SK-N-MC (cell line): Measurements from ENCODE around the gene CD1D.

Experiments used
- EZH2 ChIP-seq: fragments of 200-600 bp; sonication (generic); IDR thresholded peaks from one replicate; pipeline ENCODE4 v1.6.1; 2017; ENCODE audit warnings: antibody characterized with exemption
- FOXP2 ChIP-seq: optimal IDR thresholded peaks from 2 replicates; pipeline ENCODE3; 2011; ENCODE audit warnings: mild to moderate bottlenecking, moderate library complexity; ENCODE audit not compliant: insufficient read depth; ENCODE audit errors: extremely low read length, control extremely low read depth
- POLR2AphosphoS5 ChIP-seq: IDR thresholded peaks from 2 replicates; pipeline ENCODE4 v1.6.1; 2012; ENCODE audit warnings: mild to moderate bottlenecking, low read depth, low read length, borderline replicate concordance

- TF ChIP-seq EZH2 (no peak), POLR2AphosphoS5 (no peak), FOXP2 (no peak)
Observed at GRCh38 chr1:158200527-158200926, 19.8 kb downstream of the CD1D start.
